Measurements from ENCODE around the gene DBNDD1. TPM values are rescaled to one million over a fixed set of nuclear protein-coding genes. Genes with fewer than 3 reads are reported as not detected.

Gene DBNDD1
- total and polyA plus RNA-seq, 2 experiments from 2014 or later: 1.4 to 3.1 TPM

DNA sequence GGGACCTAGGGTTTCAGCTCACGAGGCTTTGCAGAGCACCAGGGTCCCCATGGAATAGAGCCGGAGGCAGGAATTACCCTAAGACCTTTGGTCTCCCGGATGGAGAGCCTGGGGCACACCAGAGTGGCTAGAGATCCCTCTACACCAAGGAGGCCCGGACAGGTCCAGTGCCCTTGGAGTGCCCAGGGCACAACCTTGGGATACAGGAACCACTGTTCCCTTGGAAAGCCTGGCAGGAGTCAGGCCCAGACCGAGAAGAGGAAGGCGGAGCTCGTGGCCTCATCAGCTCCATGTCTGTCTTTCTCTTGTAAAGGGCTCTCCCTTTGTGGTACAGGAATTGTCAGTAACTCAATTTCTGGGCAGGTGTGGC is 3.8 kb upstream of the DBNDD1 start:
- DNase-seq: peak; percentile 44
- H3K4me2 ChIP-seq (ENCODE audit: unreplicated experiment): peak overlapping the region; percentile 98
- peak overlapping the region; percentile 85 for H3K4me3 ChIP-seq
- no peaks in the 10 kb centered on the region for H3K36me3 ChIP-seq (ENCODE audit: low read depth)
- no peaks in the 10 kb centered on the region for H3K27me3 ChIP-seq (replicated peaks; ENCODE audit: insufficient read depth)
- H3K27ac ChIP-seq: peak overlapping the region; percentile 47
- H3K4me1 ChIP-seq (ENCODE audit: insufficient read depth): peaks cover 18% of the 10 kb centered on the region
- in situ Hi-C loops (cut with MboI): no loop called here
- 11 to 13% methylated on average over 7 of the region's 7 CpGs for WGBS, 2 experiments (ENCODE audit: low coverage in 1 of 2, low lambda C conversion rate in 2 of 2, missing lambda C conversion rate in 2 of 2)
- no peaks in the 10 kb centered on the region for H3K9me2 ChIP-seq (ENCODE audit: insufficient read depth)
- TF ChIP-seq EZH2 (IDR thresholded peaks at IDR 0.05; ENCODE audit: insufficient read depth, poor library complexity, severe bottlenecking) (no peak), EZH2phosphoT487 (IDR thresholded peaks at IDR 0.05; ENCODE audit: insufficient read depth, low read depth) (no peak)
- H3F3A ChIP-seq (ENCODE audit: insufficient read depth): peaks cover 16% of the 10 kb centered on the region
- H2AFZ ChIP-seq: peak overlapping the region; percentile 76
- no peaks in the 10 kb centered on the region for H3K9me3 ChIP-seq (ENCODE audit: low read depth)
- H3K79me2 ChIP-seq (ENCODE audit: insufficient read depth): peaks cover 20% of the 10 kb centered on the region
- no peaks in the 10 kb centered on the region for H4K20me1 ChIP-seq (ENCODE audit: insufficient read depth)
- peak overlapping the region; percentile 90 for H3K9ac ChIP-seq

DNA sequence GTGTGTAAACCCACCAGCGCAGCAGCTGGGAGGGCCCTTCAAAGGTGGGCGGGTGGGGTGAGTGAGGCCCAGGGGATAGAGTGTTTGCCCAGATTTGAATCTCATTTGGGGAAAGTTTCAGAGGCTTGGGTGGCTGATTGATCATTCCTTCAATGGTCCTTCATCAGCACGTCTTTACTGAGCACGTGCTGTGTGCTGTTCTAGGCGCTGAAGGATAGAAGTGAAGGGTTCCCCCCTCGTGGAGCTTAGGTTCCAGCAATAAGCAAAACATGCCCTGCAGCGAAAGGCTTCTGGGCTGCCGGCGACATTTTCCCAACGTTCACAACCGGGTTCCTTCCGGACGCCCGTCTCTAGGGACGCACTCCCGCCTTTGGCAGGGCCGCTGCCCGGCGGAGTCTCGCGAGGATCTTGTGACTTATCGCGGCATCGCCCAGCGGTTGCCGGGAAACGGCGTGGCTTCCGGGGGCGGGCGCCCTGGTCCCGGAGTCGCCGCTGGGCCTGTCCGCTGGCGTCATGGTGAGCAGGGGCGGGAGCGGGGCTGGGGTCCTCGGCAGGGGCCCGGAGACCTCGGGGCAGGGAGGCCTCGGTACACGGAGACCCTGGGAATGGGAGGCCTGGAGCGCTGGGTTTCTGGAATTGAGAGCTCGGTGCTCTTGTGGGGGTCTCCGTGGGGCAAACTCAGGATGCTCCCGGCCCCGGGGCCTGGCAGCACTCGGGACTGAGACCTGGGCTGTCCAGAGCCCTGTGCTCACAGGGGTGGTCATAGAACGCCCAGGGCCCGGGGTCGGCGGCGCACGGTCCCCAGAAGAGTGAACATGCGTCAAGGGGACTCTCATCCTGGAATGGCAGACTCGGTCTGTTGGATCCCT is 3.2 kb upstream of the DBNDD1 start:
- in situ Hi-C loops (cut with MboI): no loop called here
- Histone ChIP-seq H3K36me3 (ENCODE audit: low read depth) (no peaks in the 10 kb centered on the region), H3K27ac (peak overlapping the region; percentile 47), H3F3A (ENCODE audit: insufficient read depth) (peaks cover 16% of the 10 kb centered on the region), H2AFZ (peak overlapping the region; percentile 76), H3K9ac (peak overlapping the region; percentile 90), H3K4me3 (peak overlapping the region; percentile 85), H3K9me3 (ENCODE audit: low read depth) (no peaks in the 10 kb centered on the region), H4K20me1 (ENCODE audit: insufficient read depth) (no peaks in the 10 kb centered on the region), H3K4me2 (ENCODE audit: unreplicated experiment) (peak overlapping the region; percentile 98), H3K4me1 (ENCODE audit: insufficient read depth) (peaks cover 18% of the 10 kb centered on the region), H3K9me2 (ENCODE audit: insufficient read depth) (no peaks in the 10 kb centered on the region), H3K27me3 (replicated peaks; ENCODE audit: insufficient read depth) (no peaks in the 10 kb centered on the region), H3K79me2 (ENCODE audit: insufficient read depth) (peaks cover 20% of the 10 kb centered on the region)
- 0 to 5% methylated on average over 43 to 57 of the region's 57 CpGs for WGBS, 2 experiments (ENCODE audit: low coverage in 1 of 2, low lambda C conversion rate in 2 of 2, missing lambda C conversion rate in 2 of 2)
- peak; percentile 95 for DNase-seq
- no peak for TF ChIP-seq EZH2phosphoT487 (IDR thresholded peaks at IDR 0.05; ENCODE audit: insufficient read depth, low read depth)
- no peak for TF ChIP-seq EZH2 (IDR thresholded peaks at IDR 0.05; ENCODE audit: insufficient read depth, poor library complexity, severe bottlenecking)

GRCh38 chr16:90020838-90021382 is 1.7 kb upstream of the DBNDD1 start:
- H2AFZ ChIP-seq: peak overlapping the region; percentile 84; the same call in 1 of the 2 replicates
- peak; percentile 37 for DNase-seq
- H3K4me3 ChIP-seq: no peak overlapping the region
- peak overlapping the region; percentile 33 for H3K27ac ChIP-seq
- no peaks in the 10 kb centered on the region for H3K27me3 ChIP-seq (replicated peaks; ENCODE audit: insufficient read depth)
- no peaks in the 10 kb centered on the region for H3K36me3 ChIP-seq (ENCODE audit: low read depth)
- no peaks in the 10 kb centered on the region for H3K9me3 ChIP-seq (ENCODE audit: low read depth)
- H3K9me2 ChIP-seq (ENCODE audit: insufficient read depth): no peaks in the 10 kb centered on the region
- H3K4me2 ChIP-seq (ENCODE audit: unreplicated experiment): peak overlapping the region; percentile 2
- H3F3A ChIP-seq (ENCODE audit: insufficient read depth): peaks cover 16% of the 10 kb centered on the region
- no peak overlapping the region for H3K9ac ChIP-seq
- H3K79me2 ChIP-seq (ENCODE audit: insufficient read depth): peaks cover 20% of the 10 kb centered on the region
- 92 to 93% methylated on average over 2 of the region's 2 CpGs for WGBS, 2 experiments (ENCODE audit: low coverage in 1 of 2, low lambda C conversion rate in 2 of 2, missing lambda C conversion rate in 2 of 2)
- peaks cover 18% of the 10 kb centered on the region for H3K4me1 ChIP-seq (ENCODE audit: insufficient read depth)
- in situ Hi-C loops (cut with MboI): no loop called here
- no peaks in the 10 kb centered on the region for H4K20me1 ChIP-seq (ENCODE audit: insufficient read depth)
- TF ChIP-seq EZH2 (IDR thresholded peaks at IDR 0.05; ENCODE audit: insufficient read depth, poor library complexity, severe bottlenecking) (no peak), EZH2phosphoT487 (IDR thresholded peaks at IDR 0.05; ENCODE audit: insufficient read depth, low read depth) (no peak)

DNA sequence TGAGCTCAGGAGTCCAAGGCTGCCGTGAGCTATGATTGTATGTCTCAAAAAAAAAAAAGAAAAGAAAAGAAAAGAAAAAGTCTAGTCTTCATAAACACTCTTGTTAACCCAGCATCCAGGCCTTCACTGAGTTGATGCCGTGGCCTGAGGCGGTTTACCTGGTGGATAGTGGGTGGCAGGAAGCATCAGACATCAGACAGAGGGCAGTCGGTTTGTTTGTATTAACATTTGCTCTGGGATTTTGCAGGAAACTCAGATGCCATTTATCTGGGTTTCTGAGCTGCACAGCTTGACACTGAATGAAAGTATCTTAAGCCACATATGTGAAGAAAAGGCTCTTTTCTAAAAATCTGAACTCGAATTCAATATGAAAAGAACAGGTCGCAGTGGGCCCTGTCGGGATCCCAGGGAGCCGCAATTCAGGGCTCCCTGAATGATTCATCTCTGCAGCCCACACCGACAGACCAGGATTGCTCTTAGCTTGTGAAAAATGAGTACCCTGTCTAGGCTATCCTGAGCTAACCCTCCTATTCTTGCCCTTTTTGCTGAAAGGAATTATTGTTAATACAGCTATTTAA is 1.1 kb upstream of the DBNDD1 start:
- H4K20me1 ChIP-seq (ENCODE audit: insufficient read depth): no peaks in the 10 kb centered on the region
- WGBS, 2 experiments (ENCODE audit: low coverage in 1 of 2, low lambda C conversion rate in 2 of 2, missing lambda C conversion rate in 2 of 2): 76 to 79% methylated on average over 9 of the region's 9 CpGs
- H3K4me1 ChIP-seq (ENCODE audit: insufficient read depth): peaks cover 18% of the 10 kb centered on the region
- in situ Hi-C loops (cut with MboI): no loop called here
- peak overlapping the region; percentile 33 for H3K27ac ChIP-seq
- no peaks in the 10 kb centered on the region for H3K27me3 ChIP-seq (replicated peaks; ENCODE audit: insufficient read depth)
- peaks cover 16% of the 10 kb centered on the region for H3F3A ChIP-seq (ENCODE audit: insufficient read depth)
- no peaks in the 10 kb centered on the region for H3K9me3 ChIP-seq (ENCODE audit: low read depth)
- H3K4me2 ChIP-seq (ENCODE audit: unreplicated experiment): peak overlapping the region; percentile 90
- H3K79me2 ChIP-seq (ENCODE audit: insufficient read depth): peaks cover 20% of the 10 kb centered on the region
- no peak overlapping the region for H3K9ac ChIP-seq
- no peaks in the 10 kb centered on the region for H3K36me3 ChIP-seq (ENCODE audit: low read depth)
- no peak for DNase-seq
- peak overlapping the region; percentile 73; the same call in 1 of the 2 replicates for H3K4me3 ChIP-seq
- H2AFZ ChIP-seq: peak overlapping the region; percentile 84
- H3K9me2 ChIP-seq (ENCODE audit: insufficient read depth): no peaks in the 10 kb centered on the region
- TF ChIP-seq EZH2phosphoT487 (IDR thresholded peaks at IDR 0.05; ENCODE audit: insufficient read depth, low read depth) (no peak), EZH2 (IDR thresholded peaks at IDR 0.05; ENCODE audit: insufficient read depth, poor library complexity, severe bottlenecking) (no peak)
